DMS 273 (cell line): Measurements from ENCODE around the gene TMEM87B.

Source experiments
- DNase-seq: peaks from one replicate; lab custom pipeline; 2025; ENCODE audit not compliant: unreplicated experiment; lab: John Stamatoyannopoulos, UW

The TMEM87B gene

GRCh38 chr2:112054847-112055729 is at the start of gene TMEM87B:
Gene TMEM87B (plus strand): TSS chr2:112055269. CDS start chr2:112055592, 323 bp downstream.
- peak; percentile 98 for DNase-seq

GRCh38 chr2:112005406-112006075 is 49.5 kb upstream of the TMEM87B start:
- DNase-seq, result no peak

- DNase-seq, result no peak
These were observed 49.0 kb upstream of the TMEM87B start for GRCh38 chr2:112006076-112006410.

GRCh38 chr2:112007493-112007892 is 47.6 kb upstream of the TMEM87B start:
- DNase-seq, result no peak

GRCh38 chr2:112008910-112009485 is 46.1 kb upstream of the TMEM87B start:
- DNase-seq, result no peak

- DNase-seq, result no peak
These were observed 44.3 kb upstream of the TMEM87B start for GRCh38 chr2:112010751-112011150.

GRCh38 chr2:112012556-112012955 is 42.5 kb upstream of the TMEM87B start:
- no peak for DNase-seq

- no peak for DNase-seq
These were observed 36.2 kb upstream of the TMEM87B start for GRCh38 chr2:112018846-112019245.

- no peak for DNase-seq
These were observed 35.5 kb upstream of the TMEM87B start for GRCh38 chr2:112019569-112019982.

- peak; percentile 23 for DNase-seq
These were observed 34.5 kb upstream of the TMEM87B start for GRCh38 chr2:112020561-112020960.

- no peak for DNase-seq
These were observed 33.8 kb upstream of the TMEM87B start for GRCh38 chr2:112021290-112021689.

- DNase-seq, result no peak
These were observed 33.3 kb upstream of the TMEM87B start for GRCh38 chr2:112021781-112022231.

- DNase-seq, result no peak
These were observed 31.4 kb upstream of the TMEM87B start for GRCh38 chr2:112023707-112024106.

- DNase-seq, result no peak
These were observed 30.8 kb upstream of the TMEM87B start for GRCh38 chr2:112024231-112024630.

GRCh38 chr2:112024896-112025491 is 30.1 kb upstream of the TMEM87B start:
- no peak for DNase-seq

GRCh38 chr2:112026509-112026908 is 28.6 kb upstream of the TMEM87B start:
- DNase-seq, result peak; percentile 34

GRCh38 chr2:112027767-112028166 is 27.3 kb upstream of the TMEM87B start:
- DNase-seq, result no peak

GRCh38 chr2:112029164-112029563 is 25.9 kb upstream of the TMEM87B start:
- DNase-seq, result no peak

- DNase-seq, result peak; percentile 92
These were observed 23.4 kb upstream of the TMEM87B start for GRCh38 chr2:112031473-112032223.

GRCh38 chr2:112032224-112032586 is 22.9 kb upstream of the TMEM87B start:
- peak; percentile 92 for DNase-seq
